Liver (tissue), 9 donors: ENCODE results near the gene EZR. TPM values are rescaled to one million over a fixed set of nuclear protein-coding genes. Genes with fewer than 3 reads are reported as not detected.
A peak's percentile ranks its signal among the peaks of the same experiment; 100 is the strongest.

Experiments
- DNase-seq: peaks from one replicate; pipeline ENCODE4 v3.0.0-alpha.2; 2017; ENCODE audit warnings: low spot score
- H3K27ac ChIP-seq, 2 donors: one replicate each; pipeline ENCODE4 v1.7.0; 2013; ENCODE audit warnings: inconsistent platforms in 2 of 2, low read length in 2 of 2, control low read depth in 1 of 2, low read depth in 1 of 2, mild to moderate bottlenecking in 1 of 2
- H3K27me3 ChIP-seq, 4 donors: one replicate each; pipeline versions ENCODE4 v1.6.1 to v1.7.0; 2013; ENCODE audit warnings: low read length in 3 of 4, inconsistent platforms in 1 of 4, mild to moderate bottlenecking in 1 of 4, moderate library complexity in 1 of 4; ENCODE audit not compliant: control insufficient read depth in 4 of 4, insufficient read depth in 4 of 4
- H3K36me3 ChIP-seq, 4 donors: one replicate each; pipeline versions ENCODE4 v1.6.1 to v1.7.0; 2013; ENCODE audit warnings: low read length in 3 of 4, mild to moderate bottlenecking in 3 of 4, low read depth in 1 of 4, moderate library complexity in 1 of 4; ENCODE audit not compliant: control insufficient read depth in 4 of 4, insufficient read depth in 3 of 4
- H3K4me1 ChIP-seq, 4 donors: one replicate each; pipeline versions ENCODE4 v1.6.1 to v1.7.0; 2013; ENCODE audit warnings: low read length in 3 of 4, mild to moderate bottlenecking in 3 of 4, moderate library complexity in 1 of 4; ENCODE audit not compliant: control insufficient read depth in 4 of 4, insufficient read depth in 4 of 4
- H3K4me3 ChIP-seq, 3 donors: one replicate each; pipeline versions ENCODE4 v1.6.1 to v1.7.0; 2013; ENCODE audit warnings: low read length in 3 of 3, control low read depth in 1 of 3, low read depth in 1 of 3, mild to moderate bottlenecking in 1 of 3
- H3K9ac ChIP-seq, 2 donors: one replicate each; pipeline ENCODE4 v1.7.0; 2013; ENCODE audit warnings: low read length in 2 of 2, mild to moderate bottlenecking in 2 of 2, moderate library complexity in 2 of 2, control low read depth in 1 of 2, low read depth in 1 of 2
- H3K9me3 ChIP-seq, 4 donors: one replicate each; pipeline versions ENCODE4 v1.6.1 to v1.7.0; 2013; ENCODE audit warnings: low read length in 3 of 4; ENCODE audit not compliant: control insufficient read depth in 4 of 4
- ATF3 ChIP-seq: IDR thresholded peaks from 2 replicates; pipeline ENCODE4 v1.6.1; 2016; ENCODE audit warnings: antibody characterized with exemption
- CTCF ChIP-seq: fragments of 150-350 bp; IDR thresholded peaks from 2 replicates; pipeline ENCODE4 v1.5.1; 2017; ENCODE audit warnings: improper control_type of control experiment, low read depth, low read length; ENCODE audit not compliant: missing input control
- EGR1 ChIP-seq, 2 donors: IDR thresholded peaks; 2 replicates each; pipeline ENCODE4 v1.6.1; 2016 to 2018; ENCODE audit warnings: antibody characterized with exemption in 2 of 2, low read depth in 2 of 2
- FOXA1 ChIP-seq: IDR thresholded peaks from 2 replicates; pipeline ENCODE4 v1.6.1; 2016; ENCODE audit warnings: antibody characterized with exemption
- GABPA ChIP-seq, 2 donors: IDR thresholded peaks in 1 of 2; conservative IDR thresholded peaks in 1 of 2; 2 replicates each; pipeline ENCODE4 v1.6.1; 2016; ENCODE audit warnings: antibody characterized with exemption in 2 of 2, mild to moderate bottlenecking in 1 of 2, moderate library complexity in 1 of 2
- HNF4A ChIP-seq, 2 donors: conservative IDR thresholded peaks; 2 replicates each; pipeline ENCODE4 v1.6.1; 2016; ENCODE audit warnings: antibody characterized with exemption in 2 of 2, mild to moderate bottlenecking in 2 of 2
- HNF4G ChIP-seq: IDR thresholded peaks from 2 replicates; pipeline ENCODE4 v1.6.1; 2016; ENCODE audit warnings: antibody characterized with exemption
- JUND ChIP-seq, 2 donors: IDR thresholded peaks; 2 replicates each; pipeline ENCODE4 v1.6.1; 2016; ENCODE audit warnings: antibody characterized with exemption in 2 of 2
- MAX ChIP-seq: IDR thresholded peaks from 2 replicates; pipeline ENCODE4 v1.6.1; 2016; ENCODE audit warnings: antibody characterized with exemption
- NR2F2 ChIP-seq: IDR thresholded peaks from 2 replicates; pipeline ENCODE4 v1.6.1; 2016; ENCODE audit warnings: antibody characterized with exemption
- RAD21 ChIP-seq, 2 donors: IDR thresholded peaks; 2 replicates each; pipeline ENCODE4 v1.6.1; 2016; ENCODE audit warnings: antibody characterized with exemption in 2 of 2, mild to moderate bottlenecking in 2 of 2
- RXRA ChIP-seq, 2 donors: IDR thresholded peaks; 2 replicates each; pipeline ENCODE4 v1.6.1; 2017 to 2018; ENCODE audit warnings: antibody characterized with exemption in 2 of 2, mild to moderate bottlenecking in 1 of 2
- SP1 ChIP-seq: IDR thresholded peaks from 2 replicates; pipeline ENCODE4 v1.6.1; 2018; ENCODE audit warnings: antibody characterized with exemption, mild to moderate bottlenecking
- TAF1 ChIP-seq: conservative IDR thresholded peaks from 2 replicates; pipeline ENCODE4 v1.6.1; 2016; ENCODE audit warnings: antibody characterized with exemption, mild to moderate bottlenecking
- WGBS: extraction: QIAGEN DNeasy Blood & Tissue Kit; methylation state at CpG from one replicate; pipeline ENCODE4 v1.1.7; 2013; 5-methylcytosine and 5-hydroxymethylcytosine counted together
- polyA plus RNA-seq, 2 donors: library from polyadenylated mRNA; stranded (reverse) in 1 of 2; unstranded in 1 of 2; fragments of 200-250 nt in 1 of 2; fragments of >200 nt in 1 of 2; fragmentation: Nextera tagmentation in 1 of 2; extraction: Ambion mirVana in 1 of 2; gene quantifications; one replicate each; pipeline versions ENCODE4 v1.2.1 to v1.2.3, GENCODE V29; 2013 to 2015
- total RNA-seq, 2 donors: library from RNA; depleted of rRNA; stranded (reverse); fragments of >200 nt; gene quantifications; one replicate each; pipeline ENCODE4 v1.2.3, GENCODE V29; 2014
- donor health status: healthy.
- donor health status: healthy.
- donor health status: healthy.
- donor health status: healthy.
- donor health status: healthy.

Gene EZR
- total and polyA plus RNA-seq, 4 donors = 22.0 to 35.4 (median 25.4) TPM

DNA sequence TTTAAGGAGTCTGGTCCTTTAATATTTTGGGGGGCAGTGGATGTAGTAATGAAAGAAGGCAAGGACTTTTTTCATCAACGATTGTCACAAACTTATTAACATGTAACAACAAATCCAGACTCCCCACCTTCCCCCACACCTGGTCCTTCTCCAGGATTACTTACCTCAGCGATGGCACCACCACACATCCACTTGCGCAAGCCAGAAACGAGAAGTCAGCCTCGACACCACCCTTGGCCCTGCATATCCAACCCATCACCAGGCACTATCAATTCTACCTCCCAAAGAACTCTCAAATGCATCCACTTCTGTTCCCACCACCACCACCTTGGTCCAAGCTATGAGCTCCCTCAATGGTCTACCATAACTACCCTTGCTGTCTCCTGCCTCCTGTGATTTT is 6.6 kb downstream of the EZR start:
- 65% methylated on average over 5 of the region's 5 CpGs for WGBS
- Histone ChIP-seq H3K4me1 (peaks cover 3 to 28% (median 22%) of the 10 kb centered on the region in 4 donors), H3K9ac (no peak overlapping the region), H3K27ac (no peak overlapping the region), H3K27me3 (no peaks in the 10 kb centered on the region), H3K4me3 (no peak overlapping the region), H3K36me3 (peaks cover 0 to 2% (median 0%) of the 10 kb centered on the region in 4 donors), H3K9me3 (no peaks in the 10 kb centered on the region)
- TF ChIP-seq SP1 = no peak
- no peak for DNase-seq

GRCh38 chr6:158810155-158811095 is 8.7 kb downstream of the EZR start:
- no peak overlapping the region for H3K9ac ChIP-seq
- no peak overlapping the region for H3K27ac ChIP-seq
- TF ChIP-seq RAD21 (IDR thresholded peaks at IDR 0.05) = no peak
- TF ChIP-seq JUND (IDR thresholded peaks at IDR 0.05) = no peak
- TF ChIP-seq HNF4A (conservative IDR thresholded peaks at IDR 0.05) = no peak
- TF ChIP-seq RXRA (IDR thresholded peaks at IDR 0.05) = no peak
- no peak for TF ChIP-seq TAF1
- TF ChIP-seq FOXA1 = no peak
- no peak for TF ChIP-seq ATF3
- no peak for TF ChIP-seq NR2F2
- no peak for TF ChIP-seq HNF4G
- no peak for TF ChIP-seq SP1
- TF ChIP-seq MAX = no peak
- no peak overlapping the region for H3K4me3 ChIP-seq
- no peaks in the 10 kb centered on the region for H3K27me3 ChIP-seq
- H3K4me1 ChIP-seq = peaks cover 3 to 16% (median 11%) of the 10 kb centered on the region in 4 donors
- no peaks in the 10 kb centered on the region for H3K9me3 ChIP-seq
- peaks cover 0 to 2% (median 0%) of the 10 kb centered on the region in 4 donors for H3K36me3 ChIP-seq
- DNase-seq = no peak
- 81% methylated on average over 9 of the region's 9 CpGs for WGBS

DNA sequence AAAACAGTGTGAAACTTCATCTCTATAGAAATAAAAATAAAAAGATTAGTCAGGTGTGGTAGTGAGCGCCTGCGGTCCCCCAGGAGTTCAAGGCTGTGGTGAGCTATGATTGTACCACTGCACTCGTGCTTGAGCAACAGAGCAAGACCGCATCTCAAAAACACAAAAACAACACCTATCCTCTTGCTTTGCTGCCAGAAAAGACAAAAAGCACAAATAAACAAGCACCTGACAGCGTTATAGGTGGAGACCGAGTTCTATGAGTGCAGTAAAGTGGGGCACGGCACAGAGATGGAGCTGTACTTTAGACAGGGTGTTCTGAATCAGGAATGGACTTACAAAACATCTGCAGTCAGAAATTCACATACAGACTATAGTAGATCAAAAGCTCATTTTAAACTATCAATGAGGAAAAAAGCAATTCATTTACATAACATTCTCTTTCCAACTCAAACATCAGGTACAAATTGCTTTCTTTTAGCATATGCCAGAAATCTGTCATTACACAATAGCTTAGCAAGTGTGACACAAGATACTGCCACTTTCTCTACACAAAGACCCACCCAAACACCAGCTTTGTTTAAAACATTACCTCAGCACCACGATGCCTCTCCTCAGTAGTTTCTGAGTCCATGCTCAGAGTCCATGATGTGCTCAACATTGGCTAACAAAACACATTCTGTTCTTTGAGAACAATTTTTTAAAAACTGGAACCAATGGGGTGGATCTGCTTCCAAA is 10.1 kb downstream of the EZR start:
- Histone ChIP-seq H3K36me3 (no peaks in the 10 kb centered on the region), H3K27me3 (no peaks in the 10 kb centered on the region), H3K27ac (no peak overlapping the region), H3K4me3 (no peak overlapping the region), H3K9ac (peak overlapping the region in 1 of 2 donors; percentile 5), H3K9me3 (no peaks in the 10 kb centered on the region), H3K4me1 (peaks cover 0 to 14% (median 7%) of the 10 kb centered on the region in 4 donors)
- DNase-seq = no peak
- WGBS = 63% methylated on average over 8 of the region's 8 CpGs
- TF ChIP-seq NR2F2 (no peak), HNF4A (conservative IDR thresholded peaks at IDR 0.05) (peak in 1 of 2 donors; percentile 33)

DNA sequence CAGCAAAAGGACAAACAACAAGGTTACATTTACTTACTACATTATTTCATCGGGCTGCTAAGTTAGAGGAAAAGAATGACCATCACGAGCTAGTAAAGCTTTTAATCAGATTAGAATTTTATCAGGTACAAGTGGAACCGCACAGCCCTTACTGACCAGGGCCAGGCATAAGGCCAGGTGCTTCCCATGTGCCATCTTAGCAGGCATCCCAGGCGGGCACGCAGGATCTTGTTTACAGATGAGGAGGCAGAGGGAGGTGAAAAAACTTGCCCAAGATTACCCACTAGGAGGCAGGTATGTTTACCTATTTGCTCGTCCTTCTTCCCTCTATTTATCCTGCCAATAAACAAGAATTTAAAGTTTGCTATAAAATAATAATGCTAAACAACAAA is 10.7 kb downstream of the EZR start:
- Histone ChIP-seq H3K4me3 (no peak overlapping the region), H3K27ac (no peak overlapping the region), H3K27me3 (no peaks in the 10 kb centered on the region), H3K9ac (no peak overlapping the region), H3K9me3 (no peaks in the 10 kb centered on the region), H3K36me3 (no peaks in the 10 kb centered on the region), H3K4me1 (peaks cover 0 to 14% (median 8%) of the 10 kb centered on the region in 4 donors)
- DNase-seq = no peak
- WGBS = 66% methylated on average over 6 of the region's 6 CpGs
- TF ChIP-seq NR2F2 (no peak), SP1 (no peak), GABPA (IDR thresholded peaks at IDR 0.05 in 1 of 2, conservative IDR thresholded peaks at IDR 0.05 in 1 of 2) (no peak), EGR1 (IDR thresholded peaks at IDR 0.05; ENCODE audit: low read depth in 2 of 2) (no peak), CTCF (no peak), TAF1 (no peak), HNF4A (conservative IDR thresholded peaks at IDR 0.05) (no peak)
